HL-60 (cell line): Measurements from ENCODE around the gene RNF112.

Experiments
- GABPA ChIP-seq: IDR thresholded peaks from 2 replicates; pipeline ENCODE4 v1.6.1; 2012; ENCODE audit warnings: low read depth
- POLR2AphosphoS5 ChIP-seq: IDR thresholded peaks from 2 replicates; pipeline ENCODE4 v1.6.1; 2012; ENCODE audit warnings: low read depth
- TF ChIP-seq, protein P1 (sequence below): IDR thresholded peaks from one replicate; pipeline ENCODE4 v1.5.1; 2011; ENCODE audit warnings: low read length, control low read depth, inconsistent platforms; ENCODE audit not compliant: insufficient read depth
- TF ChIP-seq, protein P2 (sequence below): IDR thresholded peaks from 2 replicates; pipeline ENCODE4 v1.6.1; 2012; ENCODE audit warnings: low read depth; ENCODE audit not compliant: insufficient replicate concordance

DNA sequence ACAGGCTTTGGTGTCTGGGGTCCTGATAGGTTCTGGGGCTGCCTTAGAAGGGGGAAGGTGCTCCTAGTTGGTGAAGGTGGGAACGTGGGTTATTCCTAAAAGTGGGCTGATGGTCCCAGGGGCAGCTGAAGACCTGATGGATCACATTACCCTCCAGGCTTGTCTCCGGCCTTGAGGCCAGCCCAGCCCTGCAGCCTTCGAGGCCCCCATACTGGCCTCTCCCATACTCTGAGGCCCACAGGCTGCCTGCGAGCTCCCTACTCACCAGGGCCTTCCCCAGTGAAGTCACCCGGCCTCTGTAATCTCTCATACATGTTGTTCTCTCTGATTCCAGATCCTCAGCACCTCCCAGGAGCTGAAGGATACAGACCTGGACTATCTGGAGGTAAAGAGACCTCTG lies 2.7 kb downstream of the RNF112 start:
- TF ChIP-seq, protein P1, sequence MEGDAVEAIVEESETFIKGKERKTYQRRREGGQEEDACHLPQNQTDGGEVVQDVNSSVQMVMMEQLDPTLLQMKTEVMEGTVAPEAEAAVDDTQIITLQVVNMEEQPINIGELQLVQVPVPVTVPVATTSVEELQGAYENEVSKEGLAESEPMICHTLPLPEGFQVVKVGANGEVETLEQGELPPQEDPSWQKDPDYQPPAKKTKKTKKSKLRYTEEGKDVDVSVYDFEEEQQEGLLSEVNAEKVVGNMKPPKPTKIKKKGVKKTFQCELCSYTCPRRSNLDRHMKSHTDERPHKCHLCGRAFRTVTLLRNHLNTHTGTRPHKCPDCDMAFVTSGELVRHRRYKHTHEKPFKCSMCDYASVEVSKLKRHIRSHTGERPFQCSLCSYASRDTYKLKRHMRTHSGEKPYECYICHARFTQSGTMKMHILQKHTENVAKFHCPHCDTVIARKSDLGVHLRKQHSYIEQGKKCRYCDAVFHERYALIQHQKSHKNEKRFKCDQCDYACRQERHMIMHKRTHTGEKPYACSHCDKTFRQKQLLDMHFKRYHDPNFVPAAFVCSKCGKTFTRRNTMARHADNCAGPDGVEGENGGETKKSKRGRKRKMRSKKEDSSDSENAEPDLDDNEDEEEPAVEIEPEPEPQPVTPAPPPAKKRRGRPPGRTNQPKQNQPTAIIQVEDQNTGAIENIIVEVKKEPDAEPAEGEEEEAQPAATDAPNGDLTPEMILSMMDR = no peak
- TF ChIP-seq POLR2AphosphoS5 (no peak), GABPA (no peak)
- TF ChIP-seq, protein P2, sequence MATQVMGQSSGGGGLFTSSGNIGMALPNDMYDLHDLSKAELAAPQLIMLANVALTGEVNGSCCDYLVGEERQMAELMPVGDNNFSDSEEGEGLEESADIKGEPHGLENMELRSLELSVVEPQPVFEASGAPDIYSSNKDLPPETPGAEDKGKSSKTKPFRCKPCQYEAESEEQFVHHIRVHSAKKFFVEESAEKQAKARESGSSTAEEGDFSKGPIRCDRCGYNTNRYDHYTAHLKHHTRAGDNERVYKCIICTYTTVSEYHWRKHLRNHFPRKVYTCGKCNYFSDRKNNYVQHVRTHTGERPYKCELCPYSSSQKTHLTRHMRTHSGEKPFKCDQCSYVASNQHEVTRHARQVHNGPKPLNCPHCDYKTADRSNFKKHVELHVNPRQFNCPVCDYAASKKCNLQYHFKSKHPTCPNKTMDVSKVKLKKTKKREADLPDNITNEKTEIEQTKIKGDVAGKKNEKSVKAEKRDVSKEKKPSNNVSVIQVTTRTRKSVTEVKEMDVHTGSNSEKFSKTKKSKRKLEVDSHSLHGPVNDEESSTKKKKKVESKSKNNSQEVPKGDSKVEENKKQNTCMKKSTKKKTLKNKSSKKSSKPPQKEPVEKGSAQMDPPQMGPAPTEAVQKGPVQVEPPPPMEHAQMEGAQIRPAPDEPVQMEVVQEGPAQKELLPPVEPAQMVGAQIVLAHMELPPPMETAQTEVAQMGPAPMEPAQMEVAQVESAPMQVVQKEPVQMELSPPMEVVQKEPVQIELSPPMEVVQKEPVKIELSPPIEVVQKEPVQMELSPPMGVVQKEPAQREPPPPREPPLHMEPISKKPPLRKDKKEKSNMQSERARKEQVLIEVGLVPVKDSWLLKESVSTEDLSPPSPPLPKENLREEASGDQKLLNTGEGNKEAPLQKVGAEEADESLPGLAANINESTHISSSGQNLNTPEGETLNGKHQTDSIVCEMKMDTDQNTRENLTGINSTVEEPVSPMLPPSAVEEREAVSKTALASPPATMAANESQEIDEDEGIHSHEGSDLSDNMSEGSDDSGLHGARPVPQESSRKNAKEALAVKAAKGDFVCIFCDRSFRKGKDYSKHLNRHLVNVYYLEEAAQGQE = no peak
